Measurements from ENCODE around the gene PARM1.

PARM1 gene

GRCh38 chr4:75042601-75043208 lies 109.8 kb downstream of the PARM1 start:
- no peak for TF ChIP-seq CTCF (IDR thresholded peaks at IDR 0.05; ENCODE audit: poor library complexity, severe bottlenecking)
- no peak for ATAC-seq (ENCODE audit: low read depth)
- no peak overlapping the region for H3K4me3 ChIP-seq (ENCODE audit: severe bottlenecking)
- H3K36me3 ChIP-seq (ENCODE audit: low read depth): no peaks in the 10 kb centered on the region
- H3K27me3 ChIP-seq (ENCODE audit: insufficient read depth, poor library complexity, severe bottlenecking): no peaks in the 10 kb centered on the region
- no peaks in the 10 kb centered on the region for H3K9me3 ChIP-seq (ENCODE audit: severe bottlenecking)
- no peaks in the 10 kb centered on the region for H3K4me1 ChIP-seq (ENCODE audit: insufficient read depth, poor library complexity, severe bottlenecking)
- no peak overlapping the region for H3K27ac ChIP-seq (ENCODE audit: poor library complexity, severe bottlenecking)
- no peak for DNase-seq (ENCODE audit: low spot score)

GRCh38 chr4:75046226-75046625 lies 113.3 kb downstream of the PARM1 start:
- H3K36me3 ChIP-seq (ENCODE audit: low read depth): no peaks in the 10 kb centered on the region
- DNase-seq (ENCODE audit: low spot score): no peak
- no peak overlapping the region for H3K27ac ChIP-seq (ENCODE audit: poor library complexity, severe bottlenecking)
- no peaks in the 10 kb centered on the region for H3K9me3 ChIP-seq (ENCODE audit: severe bottlenecking)
- no peak for ATAC-seq (ENCODE audit: low read depth)
- no peak for TF ChIP-seq CTCF (IDR thresholded peaks at IDR 0.05; ENCODE audit: poor library complexity, severe bottlenecking)
- no peaks in the 10 kb centered on the region for H3K4me1 ChIP-seq (ENCODE audit: insufficient read depth, poor library complexity, severe bottlenecking)
- no peaks in the 10 kb centered on the region for H3K27me3 ChIP-seq (ENCODE audit: insufficient read depth, poor library complexity, severe bottlenecking)
- no peak overlapping the region for H3K4me3 ChIP-seq (ENCODE audit: severe bottlenecking)

- no peaks in the 10 kb centered on the region for H3K9me3 ChIP-seq (ENCODE audit: severe bottlenecking)
- DNase-seq (ENCODE audit: low spot score) (no peak), ATAC-seq (ENCODE audit: low read depth) (no peak)
- no peaks in the 10 kb centered on the region for H3K36me3 ChIP-seq (ENCODE audit: low read depth)
- no peaks in the 10 kb centered on the region for H3K27me3 ChIP-seq (ENCODE audit: insufficient read depth, poor library complexity, severe bottlenecking)
- H3K4me1 ChIP-seq (ENCODE audit: insufficient read depth, poor library complexity, severe bottlenecking): no peaks in the 10 kb centered on the region
- TF ChIP-seq CTCF (IDR thresholded peaks at IDR 0.05; ENCODE audit: poor library complexity, severe bottlenecking): no peak
- H3K4me3 ChIP-seq (ENCODE audit: severe bottlenecking): no peak overlapping the region
- H3K27ac ChIP-seq (ENCODE audit: poor library complexity, severe bottlenecking): no peak overlapping the region
Observed at GRCh38 chr4:75046641-75047040, 113.7 kb downstream of the PARM1 start.

GRCh38 chr4:75048208-75048879 lies 115.4 kb downstream of the PARM1 start:
- no peaks in the 10 kb centered on the region for H3K9me3 ChIP-seq (ENCODE audit: severe bottlenecking)
- TF ChIP-seq CTCF (IDR thresholded peaks at IDR 0.05; ENCODE audit: poor library complexity, severe bottlenecking): no peak
- no peak for ATAC-seq (ENCODE audit: low read depth)
- no peaks in the 10 kb centered on the region for H3K4me1 ChIP-seq (ENCODE audit: insufficient read depth, poor library complexity, severe bottlenecking)
- no peaks in the 10 kb centered on the region for H3K27me3 ChIP-seq (ENCODE audit: insufficient read depth, poor library complexity, severe bottlenecking)
- no peak overlapping the region for H3K4me3 ChIP-seq (ENCODE audit: severe bottlenecking)
- H3K36me3 ChIP-seq (ENCODE audit: low read depth): no peaks in the 10 kb centered on the region
- no peak overlapping the region for H3K27ac ChIP-seq (ENCODE audit: poor library complexity, severe bottlenecking)
- no peak for DNase-seq (ENCODE audit: low spot score)

GRCh38 chr4:75051431-75051830 lies 118.5 kb downstream of the PARM1 start:
- TF ChIP-seq CTCF (IDR thresholded peaks at IDR 0.05; ENCODE audit: poor library complexity, severe bottlenecking): no peak
- Histone ChIP-seq H3K4me1 (ENCODE audit: insufficient read depth, poor library complexity, severe bottlenecking) (no peaks in the 10 kb centered on the region), H3K9me3 (ENCODE audit: severe bottlenecking) (no peaks in the 10 kb centered on the region), H3K27me3 (ENCODE audit: insufficient read depth, poor library complexity, severe bottlenecking) (no peaks in the 10 kb centered on the region), H3K36me3 (ENCODE audit: low read depth) (no peaks in the 10 kb centered on the region), H3K27ac (ENCODE audit: poor library complexity, severe bottlenecking) (no peak overlapping the region), H3K4me3 (ENCODE audit: severe bottlenecking) (no peak overlapping the region)
- no peak for DNase-seq (ENCODE audit: low spot score)
- ATAC-seq (ENCODE audit: low read depth): no peak

All from RWPE2 (cell line).